OCI-LY1 (cell line): ENCODE data around the gene SLC6A4.

ENCODE experiments used
- H2AFZ ChIP-seq: fragments of 200-600 bp; sonication (generic), shearing (Covaris generic); 2 replicates; pipeline ENCODE4 v1.6.0; 2014; ENCODE audit warnings: antibody characterized with exemption, mild to moderate bottlenecking, low read length
- H3F3A ChIP-seq: fragments of 200-600 bp; sonication (generic), shearing (Covaris generic); 2 replicates; pipeline ENCODE4 v1.6.0; 2014; ENCODE audit warnings: mild to moderate bottlenecking, antibody characterized with exemption, low read length, moderate library complexity; ENCODE audit not compliant: insufficient read depth
- H3K27ac ChIP-seq: fragments of 200-600 bp; sonication (generic); 2 replicates; pipeline ENCODE4 v1.5.1; 2014; ENCODE audit warnings: low read length, mixed run types, mild to moderate bottlenecking, low read depth; ENCODE audit not compliant: poor library complexity, severe bottlenecking
- H3K27me3 ChIP-seq: fragments of 200-600 bp; sonication (generic); 2 replicates; pipeline ENCODE4 v1.6.0; 2014; ENCODE audit warnings: antibody characterized with exemption, mild to moderate bottlenecking, low read length, moderate library complexity; ENCODE audit not compliant: insufficient read depth
- H3K36me3 ChIP-seq: fragments of 200-600 bp; sonication (generic); 2 replicates; pipeline ENCODE4 v1.6.1; 2014; ENCODE audit warnings: mild to moderate bottlenecking, antibody characterized with exemption, low read length, moderate library complexity, mixed read lengths; ENCODE audit not compliant: insufficient read depth
- H3K4me1 ChIP-seq: fragments of 200-600 bp; sonication (generic); 2 replicates; pipeline ENCODE4 v1.5.1; 2014; ENCODE audit warnings: mild to moderate bottlenecking, low read length, moderate library complexity; ENCODE audit not compliant: insufficient read depth, severe bottlenecking
- H3K4me2 ChIP-seq: fragments of 200-600 bp; sonication (generic), shearing (Covaris generic); 2 replicates; pipeline ENCODE4 v1.6.1; 2014; ENCODE audit warnings: low read length
- H3K4me3 ChIP-seq: fragments of 200-600 bp; sonication (generic); 2 replicates; pipeline ENCODE4 v1.5.1; 2014; ENCODE audit warnings: low read length, low read depth, mild to moderate bottlenecking, mixed read lengths; ENCODE audit not compliant: poor library complexity, severe bottlenecking
- H3K79me2 ChIP-seq: fragments of 200-600 bp; shearing (Covaris generic); 2 replicates; pipeline ENCODE4 v1.6.1; 2016; ENCODE audit warnings: mixed run types, low read length, mixed read lengths; ENCODE audit not compliant: insufficient read depth
- H3K9ac ChIP-seq: fragments of 200-600 bp; sonication (generic), shearing (Covaris generic); 2 replicates; pipeline ENCODE4 v1.6.1; 2014; ENCODE audit warnings: mild to moderate bottlenecking, low read length, mixed read lengths
- H3K9me2 ChIP-seq: fragments of 200-600 bp; sonication (generic), shearing (Covaris generic); 2 replicates; pipeline ENCODE4 v1.6.1; 2014; ENCODE audit warnings: low read depth, mild to moderate bottlenecking, low read length, mixed read lengths
- H3K9me3 ChIP-seq: fragments of 200-600 bp; shearing (Covaris generic); 2 replicates; pipeline ENCODE4 v1.6.1; 2014; ENCODE audit warnings: low read length, mixed read lengths
- H4K20me1 ChIP-seq: fragments of 200-600 bp; sonication (generic), shearing (Covaris generic); 2 replicates; pipeline ENCODE4 v1.6.0; 2016; ENCODE audit warnings: mild to moderate bottlenecking, low read length; ENCODE audit not compliant: insufficient read depth
- EZH2 ChIP-seq: fragments of 200-600 bp; sonication (generic), shearing (Covaris generic); IDR thresholded peaks from 2 replicates; pipeline ENCODE4 v1.8.0; 2017; ENCODE audit warnings: borderline replicate concordance, mixed run types, mild to moderate bottlenecking, antibody characterized with exemption, low read length, moderate library complexity, mixed read lengths
- TF ChIP-seq, protein P1 (sequence below): fragments of 200-600 bp; sonication (generic), shearing (Covaris generic); IDR thresholded peaks from 2 replicates; pipeline ENCODE4 v1.5.1; 2017; ENCODE audit warnings: mild to moderate bottlenecking, antibody characterized with exemption, low read length, moderate library complexity, mixed read lengths

The SLC6A4 gene

DNA sequence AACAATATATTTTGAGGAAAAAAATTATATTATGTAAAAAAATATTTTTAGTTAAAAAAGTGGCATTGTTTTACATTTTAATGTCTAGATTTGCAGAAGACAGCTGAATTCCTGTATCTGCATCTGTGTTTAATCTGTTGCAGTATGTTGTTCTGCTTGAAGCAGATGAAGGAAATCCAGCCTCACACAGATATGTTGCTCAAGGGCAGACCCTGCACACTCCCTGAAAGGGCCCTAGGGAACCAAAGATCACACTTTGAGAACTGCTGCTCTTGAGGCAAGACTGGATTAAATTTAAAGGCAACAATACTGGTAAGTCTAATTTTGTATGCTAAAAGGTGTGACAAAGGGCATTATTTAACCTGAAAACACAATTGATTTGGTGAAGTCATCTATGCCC, 16.4 kb upstream of the SLC6A4 start:
- Histone ChIP-seq H3K9me3 (no peaks in the 10 kb centered on the region; the same call in 1 of the 2 replicates), H3K9ac (no peak overlapping the region), H4K20me1 (no peaks in the 10 kb centered on the region), H3K4me3 (no peak overlapping the region), H3K9me2 (no peaks in the 10 kb centered on the region), H3K4me2 (no peak overlapping the region), H3K4me1 (no peaks in the 10 kb centered on the region), H3K79me2 (no peaks in the 10 kb centered on the region), H3K27ac (no peak overlapping the region), H2AFZ (no peak overlapping the region), H3F3A (no peaks in the 10 kb centered on the region), H3K36me3 (peaks cover 80% of the 10 kb centered on the region), H3K27me3 (no peaks in the 10 kb centered on the region)
- TF ChIP-seq, protein P1, sequence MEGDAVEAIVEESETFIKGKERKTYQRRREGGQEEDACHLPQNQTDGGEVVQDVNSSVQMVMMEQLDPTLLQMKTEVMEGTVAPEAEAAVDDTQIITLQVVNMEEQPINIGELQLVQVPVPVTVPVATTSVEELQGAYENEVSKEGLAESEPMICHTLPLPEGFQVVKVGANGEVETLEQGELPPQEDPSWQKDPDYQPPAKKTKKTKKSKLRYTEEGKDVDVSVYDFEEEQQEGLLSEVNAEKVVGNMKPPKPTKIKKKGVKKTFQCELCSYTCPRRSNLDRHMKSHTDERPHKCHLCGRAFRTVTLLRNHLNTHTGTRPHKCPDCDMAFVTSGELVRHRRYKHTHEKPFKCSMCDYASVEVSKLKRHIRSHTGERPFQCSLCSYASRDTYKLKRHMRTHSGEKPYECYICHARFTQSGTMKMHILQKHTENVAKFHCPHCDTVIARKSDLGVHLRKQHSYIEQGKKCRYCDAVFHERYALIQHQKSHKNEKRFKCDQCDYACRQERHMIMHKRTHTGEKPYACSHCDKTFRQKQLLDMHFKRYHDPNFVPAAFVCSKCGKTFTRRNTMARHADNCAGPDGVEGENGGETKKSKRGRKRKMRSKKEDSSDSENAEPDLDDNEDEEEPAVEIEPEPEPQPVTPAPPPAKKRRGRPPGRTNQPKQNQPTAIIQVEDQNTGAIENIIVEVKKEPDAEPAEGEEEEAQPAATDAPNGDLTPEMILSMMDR: no peak
- TF ChIP-seq EZH2: no peak

DNA sequence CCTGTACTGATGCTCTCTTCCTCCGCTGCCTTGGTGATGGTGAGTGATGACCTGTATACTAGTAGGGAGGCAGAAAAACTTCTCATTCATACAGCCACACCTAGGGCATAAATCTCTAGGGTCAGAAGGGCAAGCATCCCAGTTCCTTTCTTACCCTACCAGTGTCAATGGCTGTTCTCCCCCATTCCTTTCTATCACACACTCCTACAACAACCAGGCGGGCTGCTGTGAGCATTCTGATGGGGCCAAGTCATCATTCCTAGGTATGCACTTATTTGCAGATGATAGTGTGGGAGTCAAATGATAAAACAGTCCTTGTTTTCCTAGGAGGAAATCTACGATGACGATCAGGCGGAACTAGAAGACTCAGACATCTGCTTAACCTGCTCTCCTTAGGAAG, 14.0 kb upstream of the SLC6A4 start:
- Histone ChIP-seq H4K20me1 (no peaks in the 10 kb centered on the region), H3K79me2 (no peaks in the 10 kb centered on the region), H3K4me1 (no peaks in the 10 kb centered on the region), H3K9me3 (no peaks in the 10 kb centered on the region; the same call in 1 of the 2 replicates), H3K9me2 (no peaks in the 10 kb centered on the region), H3K4me3 (no peak overlapping the region), H3F3A (peaks cover 4% of the 10 kb centered on the region; the same call in 1 of the 2 replicates), H3K36me3 (peaks cover 67% of the 10 kb centered on the region), H3K27me3 (no peaks in the 10 kb centered on the region), H3K9ac (no peak overlapping the region), H3K27ac (no peak overlapping the region), H3K4me2 (no peak overlapping the region), H2AFZ (no peak overlapping the region)
- TF ChIP-seq EZH2: no peak
- TF ChIP-seq, protein P1: no peak

DNA sequence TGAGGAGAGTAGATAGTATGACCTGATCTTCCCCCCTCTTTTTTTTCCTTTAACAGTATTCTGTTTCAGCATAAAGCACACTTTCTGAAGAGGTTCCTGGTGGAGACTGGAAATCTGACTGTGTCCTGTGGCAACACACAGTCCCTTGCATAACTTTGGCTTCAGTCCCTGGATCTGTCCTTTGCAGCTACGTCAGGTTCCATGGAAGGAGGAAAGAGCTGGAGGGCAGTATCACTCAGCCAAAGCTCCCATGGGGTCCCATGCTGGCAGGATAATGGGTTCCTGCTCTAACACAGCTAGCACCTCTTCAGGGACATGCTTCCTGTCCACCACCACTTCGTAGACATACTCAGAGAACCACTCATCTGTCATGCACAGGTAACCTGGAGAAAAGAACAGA, 13.3 kb upstream of the SLC6A4 start:
- Histone ChIP-seq H3K4me1 (no peaks in the 10 kb centered on the region), H3K79me2 (no peaks in the 10 kb centered on the region), H4K20me1 (no peaks in the 10 kb centered on the region), H3K9me3 (no peaks in the 10 kb centered on the region; the same call in 1 of the 2 replicates), H3K27me3 (no peaks in the 10 kb centered on the region), H3F3A (peaks cover 4% of the 10 kb centered on the region; the same call in 1 of the 2 replicates), H3K36me3 (peaks cover 66% of the 10 kb centered on the region), H3K4me3 (no peak overlapping the region), H3K9me2 (no peaks in the 10 kb centered on the region), H2AFZ (no peak overlapping the region), H3K4me2 (no peak overlapping the region), H3K27ac (no peak overlapping the region), H3K9ac (no peak overlapping the region)
- no peak for TF ChIP-seq EZH2
- TF ChIP-seq, protein P1: no peak
